MM.1S (cell line): Measurements from ENCODE around the gene MGARP.

Source experiments
- DNase-seq: peaks from one replicate; pipeline ENCODE4 v3.0.0-alpha.2; 2015
- H2AFZ ChIP-seq: fragments of 300-600 bp; sonication (generic); 2 replicates; pipeline ENCODE4 v1.6.0; 2016; ENCODE audit warnings: antibody characterized with exemption, low read length
- H3F3A ChIP-seq: fragments of 300-600 bp; sonication (generic); 2 replicates; pipeline ENCODE4 v1.6.1; 2016; ENCODE audit warnings: mild to moderate bottlenecking, antibody characterized with exemption, low read length, moderate library complexity, mixed read lengths; ENCODE audit not compliant: insufficient read depth
- H3K27ac ChIP-seq: fragments of 300-600 bp; sonication (generic); 2 replicates; pipeline ENCODE4 v1.5.1; 2016; ENCODE audit warnings: mild to moderate bottlenecking, low read length
- H3K27me3 ChIP-seq: fragments of 300-600 bp; sonication (generic); replicated peaks from 2 replicates; pipeline ENCODE4 v1.6.0; 2016; ENCODE audit warnings: low read length; ENCODE audit not compliant: insufficient read depth
- H3K36me3 ChIP-seq: fragments of 300-600 bp; sonication (generic); replicated peaks from 2 replicates; pipeline ENCODE4 v1.6.1; 2016; ENCODE audit warnings: mild to moderate bottlenecking, low read length, mixed read lengths; ENCODE audit not compliant: insufficient read depth
- H3K4me1 ChIP-seq: fragments of 300-600 bp; sonication (generic); 2 replicates; pipeline ENCODE4 v1.6.1; 2016; ENCODE audit warnings: low read length, mixed read lengths
- H3K4me2 ChIP-seq: fragments of 300-600 bp; sonication (generic); 2 replicates; pipeline ENCODE4 v1.6.0; 2016; ENCODE audit warnings: low read depth, low read length
- H3K4me3 ChIP-seq: fragments of 300-600 bp; sonication (generic); 2 replicates; pipeline ENCODE4 v1.5.1; 2016; ENCODE audit warnings: low read length, mixed read lengths
- H3K79me2 ChIP-seq: fragments of 300-600 bp; sonication (generic); 2 replicates; pipeline ENCODE4 v1.6.1; 2016; ENCODE audit warnings: mixed run types, low read length, mixed read lengths
- H3K9ac ChIP-seq: fragments of 300-600 bp; sonication (generic); 2 replicates; pipeline ENCODE4 v1.6.1; 2016; ENCODE audit warnings: low read length, mixed read lengths
- H3K9me2 ChIP-seq: fragments of 300-600 bp; sonication (generic); replicated peaks from 2 replicates; pipeline ENCODE4 v1.6.1; 2016; ENCODE audit warnings: mild to moderate bottlenecking, low read length, mixed read lengths; ENCODE audit not compliant: insufficient read depth
- H3K9me3 ChIP-seq: fragments of 300-600 bp; sonication (generic); replicated peaks from 2 replicates; pipeline ENCODE4 v1.6.1; 2016; ENCODE audit warnings: mild to moderate bottlenecking, low read length, mixed read lengths; ENCODE audit not compliant: insufficient read depth
- H4K20me1 ChIP-seq: fragments of 300-600 bp; sonication (generic); 2 replicates; pipeline ENCODE4 v1.6.1; 2016; ENCODE audit warnings: mild to moderate bottlenecking, low read length, moderate library complexity, mixed read lengths; ENCODE audit not compliant: insufficient read depth
- CTCF ChIP-seq: fragments of 300-600 bp; sonication (generic); IDR thresholded peaks from 2 replicates; pipeline ENCODE4 v1.5.1; 2016; ENCODE audit warnings: antibody characterized with exemption, low read length, mixed read lengths
- EZH2 ChIP-seq: fragments of 300-600 bp; sonication (generic); optimal IDR thresholded peaks from 2 replicates; pipeline ENCODE3; 2017; ENCODE audit warnings: low read depth, mild to moderate bottlenecking, antibody characterized with exemption, low read length, mixed read lengths
- EZH2phosphoT487 ChIP-seq: fragments of 300-600 bp; sonication (generic); IDR thresholded peaks from 2 replicates; pipeline ENCODE4 v1.6.1; 2018; ENCODE audit warnings: antibody characterized with exemption, low read length

The MGARP gene

GRCh38 chr4:139319571-139319970, 39.5 kb upstream of the MGARP start:
- Histone ChIP-seq H3K27me3 (no peaks in the 10 kb centered on the region), H3K79me2 (peaks cover 100% of the 10 kb centered on the region), H3K9me2 (no peaks in the 10 kb centered on the region), H3F3A (peaks cover 12% of the 10 kb centered on the region), H3K36me3 (no peaks in the 10 kb centered on the region), H3K4me3 (no peak overlapping the region), H2AFZ (no peak overlapping the region), H3K9ac (no peak overlapping the region), H3K4me2 (peak overlapping the region; percentile 22), H3K9me3 (no peaks in the 10 kb centered on the region), H3K27ac (peak overlapping the region; percentile 46; the same call in 1 of the 2 replicates), H3K4me1 (peaks cover 15% of the 10 kb centered on the region), H4K20me1 (peaks cover 15% of the 10 kb centered on the region; the same call in 1 of the 2 replicates)
- peak; percentile 57 for DNase-seq
- no peak for TF ChIP-seq EZH2
- TF ChIP-seq EZH2phosphoT487 = no peak
- no peak for TF ChIP-seq CTCF

- Histone ChIP-seq H3F3A (peaks cover 12% of the 10 kb centered on the region), H3K9me3 (no peaks in the 10 kb centered on the region), H3K4me1 (peaks cover 15% of the 10 kb centered on the region), H3K4me2 (no peak overlapping the region), H3K36me3 (no peaks in the 10 kb centered on the region), H3K27me3 (no peaks in the 10 kb centered on the region), H3K9ac (no peak overlapping the region), H2AFZ (no peak overlapping the region), H3K4me3 (no peak overlapping the region), H3K9me2 (no peaks in the 10 kb centered on the region), H4K20me1 (peaks cover 24% of the 10 kb centered on the region), H3K79me2 (peaks cover 100% of the 10 kb centered on the region), H3K27ac (no peak overlapping the region)
- DNase-seq = no peak
- TF ChIP-seq EZH2phosphoT487 (no peak), CTCF (no peak), EZH2 (no peak)
These were observed 37.6 kb upstream of the MGARP start for GRCh38 chr4:139317635-139318034.

- H4K20me1 ChIP-seq = peaks cover 33% of the 10 kb centered on the region
- H3K36me3 ChIP-seq = no peaks in the 10 kb centered on the region
- no peak overlapping the region for H3K4me3 ChIP-seq
- H3K27ac ChIP-seq = no peak overlapping the region
- H3K9me2 ChIP-seq = no peaks in the 10 kb centered on the region
- peaks cover 15% of the 10 kb centered on the region for H3K4me1 ChIP-seq
- H3K9me3 ChIP-seq = no peaks in the 10 kb centered on the region
- TF ChIP-seq EZH2phosphoT487 = no peak
- no peak for TF ChIP-seq EZH2
- no peak for TF ChIP-seq CTCF
- no peak overlapping the region; the same call in 1 of the 2 replicates for H3K4me2 ChIP-seq
- H3K9ac ChIP-seq = no peak overlapping the region
- DNase-seq = no peak
- no peaks in the 10 kb centered on the region for H3K27me3 ChIP-seq
- H3F3A ChIP-seq = peaks cover 12% of the 10 kb centered on the region
- H3K79me2 ChIP-seq = peaks cover 100% of the 10 kb centered on the region
- H2AFZ ChIP-seq = no peak overlapping the region
These were observed 36.7 kb upstream of the MGARP start for GRCh38 chr4:139316733-139317132.
